OCI-M1 (cell line): Measurements from ENCODE around the gene CASQ2.
"Not testable (repeated sequence)": the region's sequence is repeated elsewhere in the genome, so short reads cannot be mapped to it uniquely, and the experiment has no call there.

Source experiments
- DNase-seq: peaks from one replicate; lab custom pipeline; 2025; lab: John Stamatoyannopoulos, UW

Gene CASQ2

DNA sequence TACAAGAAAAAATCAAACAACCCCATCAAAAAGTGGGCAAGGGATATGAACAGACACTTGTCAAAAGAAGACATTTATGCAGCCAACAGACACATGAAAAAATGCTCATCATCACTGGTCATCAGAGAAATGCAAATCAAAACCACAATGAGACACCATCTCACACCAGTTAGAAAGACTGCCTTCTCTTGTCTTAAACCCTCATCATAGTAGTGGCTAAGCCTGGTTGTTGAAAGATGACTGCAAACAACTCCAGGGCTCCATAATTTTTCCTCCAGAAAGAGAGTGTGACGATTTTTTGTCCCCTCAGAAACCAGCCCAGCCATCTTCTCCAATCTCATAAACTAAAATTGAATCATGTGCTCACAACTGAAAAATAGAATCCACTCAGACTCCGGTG, 12.1 kb upstream of the CASQ2 start:
- not testable (repeated sequence) for DNase-seq

GRCh38 chr1:115779075-115779474, 10.6 kb upstream of the CASQ2 start:
- DNase-seq: not testable (repeated sequence)

GRCh38 chr1:115771847-115772457, 3.4 kb upstream of the CASQ2 start:
- DNase-seq: peak; percentile 89

- no peak for DNase-seq
These were observed 2.8 kb upstream of the CASQ2 start for GRCh38 chr1:115771094-115771846.

- DNase-seq: no peak
These were observed 1.1 kb downstream of the CASQ2 start for GRCh38 chr1:115767403-115767802.

DNA sequence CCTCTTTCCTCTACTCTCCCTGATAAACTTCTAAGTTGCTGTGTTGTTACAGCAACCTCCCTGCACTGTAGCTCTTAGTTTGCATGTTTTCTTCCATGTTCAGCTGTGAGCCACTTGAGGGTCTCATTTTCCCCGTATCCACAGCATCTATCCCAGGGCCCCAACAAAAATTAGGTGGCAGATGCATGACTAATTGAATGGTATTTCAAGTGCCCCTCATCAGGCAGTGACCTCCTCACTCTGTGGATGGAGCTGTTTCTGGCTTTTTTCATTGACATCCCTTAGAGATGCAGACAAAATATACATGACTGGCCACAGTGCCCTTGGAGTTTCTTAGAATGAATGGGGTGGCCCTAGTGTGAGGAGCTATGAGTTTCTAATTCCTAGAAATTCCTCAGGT, 3.4 kb downstream of the CASQ2 start:
- no peak for DNase-seq

- peak; percentile 74 for DNase-seq
These were observed 4.0 kb downstream of the CASQ2 start for GRCh38 chr1:115764541-115764940.

- no peak for DNase-seq
These were observed 5.7 kb downstream of the CASQ2 start for GRCh38 chr1:115762779-115763178.

- DNase-seq: no peak
These were observed 6.8 kb downstream of the CASQ2 start for GRCh38 chr1:115761601-115762302.

DNA sequence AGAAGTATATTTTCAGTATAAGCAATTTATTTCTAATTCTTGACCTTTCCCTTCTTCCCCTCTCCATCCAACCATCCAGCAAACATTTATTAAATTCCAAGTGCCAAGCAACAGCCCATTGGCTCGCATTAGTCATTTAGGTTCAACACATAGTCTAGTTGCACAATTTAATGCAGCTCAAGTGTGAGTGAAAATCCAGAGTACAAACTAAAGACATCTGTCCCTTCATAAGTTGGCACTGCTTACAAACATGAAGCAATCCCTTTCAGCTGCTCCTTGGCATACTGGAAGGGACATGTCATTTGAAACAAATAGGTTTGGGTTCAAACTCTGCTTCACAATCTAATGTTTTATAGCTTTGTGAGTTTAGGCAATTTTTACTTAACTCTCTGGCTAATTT, 10.7 kb downstream of the CASQ2 start:
- no peak for DNase-seq

- DNase-seq: no peak
These were observed 11.2 kb downstream of the CASQ2 start for GRCh38 chr1:115757326-115757725.

- DNase-seq: no peak
These were observed 12.8 kb downstream of the CASQ2 start for GRCh38 chr1:115755456-115756370.

- DNase-seq: no peak
These were observed 14.7 kb downstream of the CASQ2 start for GRCh38 chr1:115753830-115754229.

- no peak for DNase-seq
These were observed 15.2 kb downstream of the CASQ2 start for GRCh38 chr1:115753361-115753760.

DNA sequence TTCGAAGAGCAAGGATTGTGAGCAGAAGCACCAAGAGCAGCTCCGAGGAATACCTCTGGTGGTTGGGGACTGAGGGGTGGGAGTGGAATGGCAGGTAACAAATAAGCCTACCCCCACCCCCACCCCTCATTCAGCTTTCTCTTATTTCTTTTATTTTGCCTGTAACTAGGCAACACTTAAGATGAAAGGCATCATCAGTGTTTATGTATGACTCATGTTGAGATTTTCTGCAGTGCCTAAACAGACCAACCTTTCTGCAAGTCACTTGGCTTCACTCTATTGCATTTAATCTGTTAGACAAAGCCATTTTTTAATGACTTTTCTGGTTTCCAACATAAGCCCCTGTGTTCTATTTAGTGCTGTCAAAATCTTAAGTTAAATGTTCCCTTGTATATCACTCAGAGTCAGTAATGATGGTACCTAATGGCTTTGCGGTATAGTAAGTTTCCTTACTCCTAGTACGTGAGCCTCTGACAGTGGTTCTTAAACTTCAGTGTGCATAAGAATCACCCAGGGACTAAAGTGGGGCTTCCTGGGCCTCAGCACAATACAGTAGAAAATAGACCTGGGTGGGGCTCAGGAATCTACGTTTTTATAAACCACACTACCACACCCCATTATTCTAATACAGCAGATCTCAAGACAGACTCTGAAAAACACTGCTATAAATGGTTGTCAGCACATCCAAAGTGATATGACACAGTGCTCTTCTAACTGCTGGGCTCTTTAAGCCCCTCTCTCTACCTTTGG, 19.9 kb downstream of the CASQ2 start:
- DNase-seq: no peak

- no peak for DNase-seq
These were observed 22.4 kb downstream of the CASQ2 start for GRCh38 chr1:115746021-115746690.

DNA sequence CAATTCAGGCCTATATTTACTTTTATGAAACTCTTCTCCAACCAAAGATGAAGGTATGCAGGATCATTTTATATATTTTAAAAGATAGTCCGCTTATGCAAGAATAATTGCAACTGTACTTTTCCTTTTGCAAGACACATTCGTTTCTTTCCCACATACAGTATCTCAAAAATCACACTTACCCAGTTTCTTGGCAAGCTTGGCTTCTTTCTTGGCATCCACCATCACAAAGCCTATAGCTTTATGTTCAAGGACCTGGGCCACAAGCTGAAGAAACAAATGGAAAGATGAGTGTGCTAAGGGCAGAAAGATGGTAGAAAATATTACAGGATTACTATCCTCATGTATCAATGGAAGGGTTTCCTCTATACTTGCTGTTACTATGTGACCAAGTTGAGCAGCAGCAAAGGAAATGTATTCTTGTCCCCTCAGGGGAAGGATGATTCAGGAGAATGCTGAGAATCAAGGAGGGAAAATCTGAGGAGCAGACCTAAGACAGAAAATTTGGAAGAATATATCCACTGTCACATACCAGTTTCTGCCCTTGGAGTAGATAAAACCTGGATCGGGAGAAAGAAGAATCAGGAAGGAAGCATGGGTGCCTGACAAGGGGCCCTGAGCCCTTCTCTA, 23.8 kb downstream of the CASQ2 start:
- no peak for DNase-seq

- no peak for DNase-seq
These were observed 27.7 kb downstream of the CASQ2 start for GRCh38 chr1:115740811-115741210.

DNA sequence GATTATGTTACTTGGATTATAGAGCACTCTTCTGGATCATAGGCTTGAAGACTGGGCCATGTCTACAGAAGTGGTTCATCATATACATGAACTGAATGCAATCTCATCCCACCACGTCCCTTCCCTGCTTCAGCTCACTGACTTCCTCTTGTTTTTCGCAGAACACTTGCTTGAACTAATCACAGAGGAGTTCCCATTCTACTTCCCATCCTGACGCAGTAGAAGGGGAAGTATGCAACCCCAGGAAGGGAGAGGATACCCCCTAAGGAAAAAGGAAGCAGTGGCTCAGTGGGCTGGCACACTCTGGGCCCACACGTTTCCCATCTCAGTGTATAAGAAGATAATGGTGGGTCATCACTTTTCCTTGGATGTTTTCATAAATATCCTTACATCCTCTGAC, 36.2 kb downstream of the CASQ2 start:
- DNase-seq: peak; percentile 12

- DNase-seq: peak; percentile 5
These were observed 38.8 kb downstream of the CASQ2 start for GRCh38 chr1:115729756-115730155.
